NCI-H2196 (cell line): ENCODE data around the gene SHE.

ENCODE experiments used
- DNase-seq: peaks from one replicate; lab custom pipeline; 2025; ENCODE audit not compliant: unreplicated experiment; lab: John Stamatoyannopoulos, UW

Gene SHE

GRCh38 chr1:154448331-154448811 lies 53.8 kb downstream of the SHE start:
- no peak for DNase-seq

- DNase-seq: no peak
These were observed 55.4 kb downstream of the SHE start for GRCh38 chr1:154446789-154447188.

GRCh38 chr1:154446292-154446691 lies 55.9 kb downstream of the SHE start:
- DNase-seq: no peak

- no peak for DNase-seq
These were observed 57.2 kb downstream of the SHE start for GRCh38 chr1:154445040-154445472.

GRCh38 chr1:154443274-154444013 lies 58.8 kb downstream of the SHE start:
- no peak for DNase-seq

- no peak for DNase-seq
These were observed 60.0 kb downstream of the SHE start for GRCh38 chr1:154442006-154442740.

- no peak for DNase-seq
These were observed 60.8 kb downstream of the SHE start for GRCh38 chr1:154441241-154441888.

- DNase-seq: no peak
These were observed 62.0 kb downstream of the SHE start for GRCh38 chr1:154440036-154440804.

- no peak for DNase-seq
These were observed 65.8 kb downstream of the SHE start for GRCh38 chr1:154436433-154436832.

- DNase-seq: no peak
These were observed 66.5 kb downstream of the SHE start for GRCh38 chr1:154435599-154436200.

- no peak for DNase-seq
These were observed 67.7 kb downstream of the SHE start for GRCh38 chr1:154434346-154435085.

GRCh38 chr1:154433161-154433764 lies 68.9 kb downstream of the SHE start:
- DNase-seq: peak; percentile 10

GRCh38 chr1:154431586-154432373 lies 70.4 kb downstream of the SHE start:
- DNase-seq: no peak

GRCh38 chr1:154430903-154431302 lies 71.3 kb downstream of the SHE start:
- DNase-seq: no peak

GRCh38 chr1:154429841-154430611 lies 72.2 kb downstream of the SHE start:
- no peak for DNase-seq
